PC-3 (cell line): ENCODE measurements around the gene PHC3. TPM values are rescaled to one million over a fixed set of nuclear protein-coding genes. Genes with fewer than 3 reads are reported as not detected.

Experiments used
- ATAC-seq: fragments of 200-7000 bp; cut with Tn5 transposase; 2 replicates; pipeline ENCODE4 v1.9.1; 2020; ENCODE audit warnings: mild to moderate bottlenecking, moderate library complexity
- BruUV-seq: library from RNA; stranded (reverse); fragments of 400-500 nt; replicated peaks from 2 replicates; lab custom pipeline; 2021; lab: Mats Ljungman, UMichigan
- CTCF ChIA-PET: fragments of 300-600 bp; sonication (Branson Sonifier 250); formaldehyde crosslinking; loops from one replicate; lab custom pipeline; 2022; ENCODE audit warnings: antibody characterized with exemption; lab: Charles Lee
- POLR2A ChIA-PET: fragments of 300-600 bp; sonication (Branson Sonifier 250); formaldehyde crosslinking; loops from one replicate; lab custom pipeline; 2022; ENCODE audit warnings: antibody characterized with exemption; ENCODE audit not compliant: unreplicated experiment; lab: Charles Lee
- DNase-seq: peaks from one replicate; pipeline ENCODE4 v3.0.0-alpha.2; 2015
- H2AFZ ChIP-seq: fragments of 300-600 bp; sonication (generic); 2 replicates; pipeline ENCODE4 v1.6.0; 2016; ENCODE audit warnings: antibody characterized with exemption, low read length
- H3F3A ChIP-seq: fragments of 300-600 bp; sonication (generic); one replicate; pipeline ENCODE4 v1.6.0; 2017; ENCODE audit warnings: antibody characterized with exemption, low read length, control low read depth, mild to moderate bottlenecking; ENCODE audit not compliant: unreplicated experiment
- H3K27ac ChIP-seq: fragments of 300-600 bp; sonication (generic); 2 replicates; pipeline ENCODE4 v1.5.1; 2016; ENCODE audit warnings: mild to moderate bottlenecking, low read length
- H3K27me3 ChIP-seq: fragments of 300-600 bp; sonication (generic); 2 replicates; pipeline ENCODE4 v1.6.1; 2016; ENCODE audit warnings: low read length, mixed read lengths
- H3K36me3 ChIP-seq: fragments of 300-600 bp; sonication (generic); 2 replicates; pipeline ENCODE4 v1.6.1; 2016; ENCODE audit warnings: low read depth, mixed run types, low read length, mixed read lengths
- H3K4me1 ChIP-seq: fragments of 300-600 bp; sonication (generic); 2 replicates; pipeline ENCODE4 v1.5.1; 2016; ENCODE audit warnings: low read length; ENCODE audit not compliant: insufficient read depth
- H3K4me2 ChIP-seq: fragments of 300-600 bp; sonication (generic); 2 replicates; pipeline ENCODE4 v1.6.0; 2016; ENCODE audit warnings: low read length
- H3K4me3 ChIP-seq: fragments of 300-600 bp; sonication (generic); 2 replicates; pipeline ENCODE4 v1.5.1; 2016; ENCODE audit warnings: mild to moderate bottlenecking, low read length, mixed read lengths
- H3K79me2 ChIP-seq: fragments of 300-600 bp; sonication (generic); 2 replicates; pipeline ENCODE4 v1.6.1; 2017; ENCODE audit warnings: low read length, mixed read lengths
- H3K9ac ChIP-seq: fragments of 300-600 bp; sonication (generic); 2 replicates; pipeline ENCODE4 v1.6.0; 2016; ENCODE audit warnings: mild to moderate bottlenecking, low read length
- H3K9me2 ChIP-seq: fragments of 300-600 bp; sonication (generic); replicated peaks from 2 replicates; pipeline ENCODE4 v1.6.1; 2016; ENCODE audit warnings: mixed run types, low read length, mixed read lengths
- H3K9me3 ChIP-seq: fragments of 300-600 bp; sonication (generic); 2 replicates; pipeline ENCODE4 v1.6.1; 2016; ENCODE audit warnings: low read length, mixed read lengths
- H4K20me1 ChIP-seq: fragments of 300-600 bp; sonication (generic); 2 replicates; pipeline ENCODE4 v1.6.1; 2016; ENCODE audit warnings: low read length, mixed read lengths
- CTCF ChIP-seq: fragments of 300-600 bp; sonication (generic); conservative IDR thresholded peaks from 2 replicates; pipeline ENCODE4 v1.5.1; 2017; ENCODE audit warnings: antibody characterized with exemption, low read depth, mild to moderate bottlenecking, low read length
- EZH2 ChIP-seq: fragments of 300-600 bp; sonication (generic); IDR thresholded peaks from one replicate; pipeline ENCODE4 v1.6.1; 2017; ENCODE audit warnings: antibody characterized with exemption, mild to moderate bottlenecking, low read length; ENCODE audit not compliant: unreplicated experiment
- EZH2phosphoT487 ChIP-seq: fragments of 300-600 bp; sonication (generic); IDR thresholded peaks from 2 replicates; pipeline ENCODE4 v1.6.1; 2018; ENCODE audit warnings: mild to moderate bottlenecking, antibody characterized with exemption, low read length, borderline replicate concordance
- intact Hi-C: fragments of 100-400 bp; cut with micrococcal nuclease; formaldehyde crosslinking; loops from 2 replicates; pipeline ENCODE4 v1.9.0; 2023
- total RNA-seq: library from RNA; depleted of rRNA; stranded (reverse); fragments of >200 nt; gene quantifications from 2 replicates; pipeline ENCODE4 v1.2.3, GENCODE V29; 2014

Gene PHC3
- total RNA-seq, 1 experiment from 2014 or later, result 7.5 TPM

- intact Hi-C loops, result no loop called here
- H3K27me3 ChIP-seq, result no peaks in the 10 kb centered on the region
- peaks cover 16% of the 10 kb centered on the region for H3K4me1 ChIP-seq
- peak overlapping the region; percentile 93 for H3K9ac ChIP-seq
- no peaks in the 10 kb centered on the region for H3F3A ChIP-seq
- peak overlapping the region; percentile 75 for H3K4me3 ChIP-seq
- 0 out of 2 replicates have a peak overlapping the region, but pooled peaks have one; percentile 10 for H2AFZ ChIP-seq
- BruUV-seq, result no TSS peak
- H4K20me1 ChIP-seq, result 0 out of 2 replicates have a peak, but pooled peaks cover 5% of the 10 kb centered on the region
- H3K4me2 ChIP-seq, result peak overlapping the region; percentile 93
- TF ChIP-seq CTCF (no peak), EZH2phosphoT487 (no peak), EZH2 (no peak)
- DNase-seq (no peak), ATAC-seq (no peak)
- POLR2A ChIA-PET, result interaction anchor here (0.6 kb wide), 1 partner anchor 44 kb away, joined by 3 read pairs; no protein-coding TSS in a partner anchor
- peaks cover 28% of the 10 kb centered on the region for H3K36me3 ChIP-seq
- H3K79me2 ChIP-seq, result peaks cover 47% of the 10 kb centered on the region
- CTCF ChIA-PET, result no interaction called here
- no peaks in the 10 kb centered on the region for H3K9me3 ChIP-seq
- H3K9me2 ChIP-seq, result no peaks in the 10 kb centered on the region
- no peak overlapping the region for H3K27ac ChIP-seq
These were observed 2.1 kb downstream of the PHC3 start for GRCh38 chr3:170179432-170179831.

- Histone ChIP-seq H3K36me3 (peaks cover 31% of the 10 kb centered on the region), H3K4me2 (peak overlapping the region; percentile 93), H3F3A (no peaks in the 10 kb centered on the region), H4K20me1 (0 out of 2 replicates have a peak, but pooled peaks cover 5% of the 10 kb centered on the region), H3K27me3 (no peaks in the 10 kb centered on the region), H3K9me3 (no peaks in the 10 kb centered on the region), H3K4me3 (peak overlapping the region; percentile 75), H3K79me2 (peaks cover 50% of the 10 kb centered on the region), H3K4me1 (peaks cover 16% of the 10 kb centered on the region), H3K9me2 (no peaks in the 10 kb centered on the region), H2AFZ (no peak overlapping the region), H3K27ac (no peak overlapping the region), H3K9ac (no peak overlapping the region)
- no peak for DNase-seq
- ChIA-PET CTCF (no interaction called here), POLR2A (interaction anchor here (0.6 kb wide), 1 partner anchor 44 kb away, joined by 3 read pairs; no protein-coding TSS in a partner anchor)
- ATAC-seq, result no peak
- intact Hi-C loops, result no loop called here
- BruUV-seq, result no TSS peak
- TF ChIP-seq EZH2 (no peak), EZH2phosphoT487 (no peak), CTCF (no peak)
These were observed 2.9 kb downstream of the PHC3 start for GRCh38 chr3:170178651-170179050.

GRCh38 chr3:170171563-170171962 is 10.0 kb downstream of the PHC3 start:
- Histone ChIP-seq H2AFZ (no peak overlapping the region), H3K4me2 (no peak overlapping the region), H3K4me1 (no peaks in the 10 kb centered on the region), H3K9me3 (no peaks in the 10 kb centered on the region), H3F3A (no peaks in the 10 kb centered on the region), H3K4me3 (no peak overlapping the region), H3K27ac (no peak overlapping the region), H3K36me3 (peaks cover 63% of the 10 kb centered on the region), H3K79me2 (peaks cover 35% of the 10 kb centered on the region), H3K9ac (no peak overlapping the region), H3K27me3 (no peaks in the 10 kb centered on the region), H4K20me1 (no peaks in the 10 kb centered on the region), H3K9me2 (no peaks in the 10 kb centered on the region)
- DNase-seq (no peak), ATAC-seq (no peak)
- intact Hi-C loops, result no loop called here
- TF ChIP-seq CTCF (no peak), EZH2 (no peak), EZH2phosphoT487 (no peak)
- ChIA-PET CTCF (no interaction called here), POLR2A (interaction anchor here (0.7 kb wide), 1 partner anchor 1639 kb away, joined by 3 read pairs; the partner anchor contains the start of gene PLD1)
- no TSS peak for BruUV-seq
